Measurements from ENCODE around the gene NEUROG2.

- TF ChIP-seq EZH2 (IDR thresholded peaks at IDR 0.05; ENCODE audit: borderline replicate concordance, low read depth, low read length, poor library complexity, severe bottlenecking) (no peak), CTCF (conservative IDR thresholded peaks at IDR 0.05; ENCODE audit: low read depth, low read length) (no peak)
Measured at GRCh38 chr4:112472318-112472717, 43.7 kb downstream of the NEUROG2 start.
